Loucy (cell line): ENCODE results near the gene COQ8B.

Source experiments
- H2AFZ ChIP-seq: fragments of 200-600 bp; sonication (generic); 2 replicates; pipeline ENCODE4 v1.6.0; 2016; ENCODE audit warnings: antibody characterized with exemption, mild to moderate bottlenecking, low read length, moderate library complexity
- H3F3A ChIP-seq: fragments of 200-600 bp; 2 replicates; pipeline ENCODE4 v1.6.0; 2016; ENCODE audit warnings: antibody characterized with exemption, low read depth, mild to moderate bottlenecking
- H3K27me3 ChIP-seq: fragments of 200-600 bp; sonication (generic); 2 replicates; pipeline ENCODE4 v1.6.1; 2014; ENCODE audit warnings: low read length, mild to moderate bottlenecking; ENCODE audit not compliant: insufficient read depth, poor library complexity, severe bottlenecking
- H3K36me3 ChIP-seq: fragments of 200-600 bp; sonication (generic); 2 replicates; pipeline ENCODE4 v1.6.1; 2016; ENCODE audit warnings: low read length; ENCODE audit not compliant: insufficient read depth
- H3K4me1 ChIP-seq: fragments of 200-600 bp; sonication (generic); 2 replicates; pipeline ENCODE4 v1.5.1; 2014; ENCODE audit warnings: low read length, mild to moderate bottlenecking; ENCODE audit not compliant: insufficient read depth, poor library complexity, severe bottlenecking
- H3K4me2 ChIP-seq: fragments of 200-600 bp; sonication (generic); 2 replicates; pipeline ENCODE4 v1.6.0; 2014; ENCODE audit warnings: antibody characterized with exemption, low read length, low read depth, mild to moderate bottlenecking; ENCODE audit not compliant: poor library complexity, severe bottlenecking
- H3K4me3 ChIP-seq: fragments of 200-600 bp; sonication (generic); 2 replicates; pipeline ENCODE4 v1.5.1; 2014; ENCODE audit warnings: low read length, mild to moderate bottlenecking, mixed read lengths; ENCODE audit not compliant: poor library complexity, severe bottlenecking
- H3K79me2 ChIP-seq: fragments of 200-600 bp; sonication (generic); 2 replicates; pipeline ENCODE4 v1.6.1; 2014; ENCODE audit warnings: low read length; ENCODE audit not compliant: insufficient read depth
- H3K9ac ChIP-seq: fragments of 200-600 bp; sonication (generic); 2 replicates; pipeline ENCODE4 v1.6.0; 2014; ENCODE audit warnings: mild to moderate bottlenecking, low read depth, low read length, moderate library complexity; ENCODE audit not compliant: poor library complexity, severe bottlenecking
- H3K9me2 ChIP-seq: fragments of 200-600 bp; sonication (generic); replicated peaks from 2 replicates; pipeline ENCODE4 v1.6.1; 2016; ENCODE audit warnings: low read depth, low read length, mixed read lengths
- H3K9me3 ChIP-seq: fragments of 200-600 bp; sonication (generic); 2 replicates; pipeline ENCODE4 v1.6.1; 2014; ENCODE audit warnings: mild to moderate bottlenecking, antibody characterized with exemption, low read length, low read depth; ENCODE audit not compliant: insufficient read depth
- H4K20me1 ChIP-seq: fragments of 200-600 bp; sonication (generic); 2 replicates; pipeline ENCODE4 v1.6.0; 2014; ENCODE audit warnings: antibody characterized with exemption, low read length, mild to moderate bottlenecking; ENCODE audit not compliant: insufficient read depth, poor library complexity, severe bottlenecking
- EZH2phosphoT487 ChIP-seq: fragments of 200-600 bp; IDR thresholded peaks from 2 replicates; pipeline ENCODE4 v1.6.1; 2018; ENCODE audit warnings: antibody characterized with exemption, mild to moderate bottlenecking, moderate library complexity, borderline replicate concordance
- TF ChIP-seq, protein P1 (sequence below): fragments of 200-600 bp; sonication (generic); conservative IDR thresholded peaks from 2 replicates; pipeline ENCODE4 v1.5.1; 2014; ENCODE audit warnings: mild to moderate bottlenecking, antibody characterized with exemption, low read length

COQ8B gene

DNA sequence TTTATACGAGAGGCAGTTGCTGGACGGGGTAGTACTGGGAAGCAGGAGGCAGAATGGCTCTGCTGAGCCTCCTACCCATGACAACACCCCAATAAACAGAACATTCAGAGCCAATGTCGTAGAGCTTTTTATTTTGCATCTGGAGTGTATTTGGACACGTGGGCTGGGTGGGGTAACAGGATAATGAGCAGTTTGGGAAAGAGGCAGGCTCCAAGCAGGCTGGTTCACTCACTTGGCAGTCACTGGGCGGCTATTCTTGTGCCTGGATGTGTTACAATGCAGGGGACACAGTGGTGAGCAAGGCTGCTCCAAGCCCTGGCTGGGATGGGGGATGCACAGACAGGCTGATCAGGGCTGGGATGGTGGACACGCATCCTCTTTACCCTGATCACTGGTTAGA is 24.1 kb upstream of the COQ8B start:
- TF ChIP-seq, protein P1, sequence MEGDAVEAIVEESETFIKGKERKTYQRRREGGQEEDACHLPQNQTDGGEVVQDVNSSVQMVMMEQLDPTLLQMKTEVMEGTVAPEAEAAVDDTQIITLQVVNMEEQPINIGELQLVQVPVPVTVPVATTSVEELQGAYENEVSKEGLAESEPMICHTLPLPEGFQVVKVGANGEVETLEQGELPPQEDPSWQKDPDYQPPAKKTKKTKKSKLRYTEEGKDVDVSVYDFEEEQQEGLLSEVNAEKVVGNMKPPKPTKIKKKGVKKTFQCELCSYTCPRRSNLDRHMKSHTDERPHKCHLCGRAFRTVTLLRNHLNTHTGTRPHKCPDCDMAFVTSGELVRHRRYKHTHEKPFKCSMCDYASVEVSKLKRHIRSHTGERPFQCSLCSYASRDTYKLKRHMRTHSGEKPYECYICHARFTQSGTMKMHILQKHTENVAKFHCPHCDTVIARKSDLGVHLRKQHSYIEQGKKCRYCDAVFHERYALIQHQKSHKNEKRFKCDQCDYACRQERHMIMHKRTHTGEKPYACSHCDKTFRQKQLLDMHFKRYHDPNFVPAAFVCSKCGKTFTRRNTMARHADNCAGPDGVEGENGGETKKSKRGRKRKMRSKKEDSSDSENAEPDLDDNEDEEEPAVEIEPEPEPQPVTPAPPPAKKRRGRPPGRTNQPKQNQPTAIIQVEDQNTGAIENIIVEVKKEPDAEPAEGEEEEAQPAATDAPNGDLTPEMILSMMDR: no peak
- TF ChIP-seq EZH2phosphoT487: no peak
- no peaks in the 10 kb centered on the region for H3K9me3 ChIP-seq
- H3F3A ChIP-seq: no peaks in the 10 kb centered on the region
- H2AFZ ChIP-seq: no peak overlapping the region
- no peaks in the 10 kb centered on the region for H3K4me1 ChIP-seq
- no peak overlapping the region for H3K4me3 ChIP-seq
- H3K9ac ChIP-seq: no peak overlapping the region
- H3K9me2 ChIP-seq: no peaks in the 10 kb centered on the region
- H3K79me2 ChIP-seq: no peaks in the 10 kb centered on the region
- no peaks in the 10 kb centered on the region for H3K36me3 ChIP-seq
- no peaks in the 10 kb centered on the region for H4K20me1 ChIP-seq
- no peak overlapping the region for H3K4me2 ChIP-seq
- no peaks in the 10 kb centered on the region for H3K27me3 ChIP-seq

DNA sequence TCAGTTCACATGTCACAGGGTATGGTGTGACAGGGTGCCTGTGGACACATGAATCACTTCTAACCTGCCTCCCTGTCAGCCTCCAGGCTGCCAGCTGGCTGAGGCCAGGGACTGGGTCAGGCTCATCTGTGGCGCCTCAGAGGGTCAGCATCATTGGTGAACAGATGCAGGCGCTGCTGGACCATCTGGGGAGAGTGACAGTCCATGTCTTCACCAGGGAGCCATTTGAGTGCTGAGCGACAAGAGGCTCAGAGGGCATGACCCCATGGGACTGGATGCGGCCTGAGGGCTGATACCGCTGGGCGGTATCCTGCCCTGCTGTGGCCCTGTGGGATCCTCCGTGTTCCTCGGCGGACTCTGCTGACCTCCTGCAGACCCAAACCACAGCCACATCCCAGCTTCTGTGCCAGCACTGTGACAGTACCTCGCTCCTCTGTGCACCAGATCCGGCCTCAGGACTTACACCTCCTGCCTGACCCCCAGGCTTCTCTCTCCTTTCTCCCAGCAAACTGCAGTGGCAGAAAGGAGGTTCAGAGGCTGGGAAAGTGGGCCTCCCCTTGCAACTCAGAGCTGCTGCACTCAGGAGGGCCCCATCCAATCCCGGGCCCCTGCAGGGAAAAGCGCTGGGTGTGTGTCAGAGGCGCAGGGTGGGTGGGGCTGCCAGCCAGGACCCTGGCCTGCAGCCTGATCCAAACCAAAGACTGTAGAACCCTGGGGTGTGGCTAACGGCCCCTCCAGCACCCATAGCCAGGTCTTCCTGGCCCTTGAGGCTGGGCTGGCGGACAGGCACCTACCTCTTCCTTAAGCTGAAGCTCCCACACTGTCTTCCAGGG is 23.4 kb upstream of the COQ8B start:
- Histone ChIP-seq H3K4me1 (no peaks in the 10 kb centered on the region), H3K36me3 (no peaks in the 10 kb centered on the region), H3K9ac (no peak overlapping the region), H2AFZ (no peak overlapping the region), H3K79me2 (no peaks in the 10 kb centered on the region), H3K4me3 (no peak overlapping the region), H3K9me2 (no peaks in the 10 kb centered on the region), H3F3A (no peaks in the 10 kb centered on the region), H3K9me3 (no peaks in the 10 kb centered on the region), H3K27me3 (no peaks in the 10 kb centered on the region), H3K4me2 (no peak overlapping the region), H4K20me1 (no peaks in the 10 kb centered on the region)
- TF ChIP-seq, protein P1: no peak
- no peak for TF ChIP-seq EZH2phosphoT487

DNA sequence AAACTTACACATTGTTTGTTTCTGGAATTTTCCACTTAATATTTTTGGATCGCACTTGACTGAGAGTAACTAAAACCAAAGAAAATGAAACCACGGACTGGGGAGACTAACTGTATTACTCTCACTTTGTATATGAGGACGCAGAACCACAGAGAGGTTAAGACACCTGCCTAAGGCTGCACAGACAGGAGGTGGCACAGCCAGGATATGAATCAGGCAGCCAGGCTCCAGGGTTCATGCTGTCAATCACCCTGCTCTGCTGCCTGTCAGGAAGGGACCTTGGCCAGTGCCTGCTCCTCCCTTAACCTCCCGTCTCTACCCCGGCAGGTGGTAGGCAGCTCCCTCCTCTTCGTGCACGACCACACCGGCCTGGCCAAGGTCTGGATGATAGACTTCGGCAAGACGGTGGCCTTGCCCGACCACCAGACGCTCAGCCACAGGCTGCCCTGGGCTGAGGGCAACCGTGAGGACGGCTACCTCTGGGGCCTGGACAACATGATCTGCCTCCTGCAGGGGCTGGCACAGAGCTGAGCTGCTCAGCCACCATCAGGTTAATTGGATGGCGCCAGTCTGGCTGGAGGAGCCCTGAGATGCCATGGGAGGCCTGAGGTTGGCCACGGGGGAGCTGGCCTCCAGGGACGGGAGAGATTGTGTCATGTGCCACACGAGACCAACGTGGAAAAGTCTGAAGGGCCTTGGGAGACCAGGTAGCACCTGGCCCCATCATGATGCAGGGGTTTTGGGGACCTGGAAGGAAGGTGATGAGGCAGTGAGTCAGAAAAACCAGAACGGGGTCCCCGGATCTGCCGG is 22.5 kb upstream of the COQ8B start:
- Histone ChIP-seq H3K9me3 (no peaks in the 10 kb centered on the region), H3K79me2 (no peaks in the 10 kb centered on the region), H2AFZ (no peak overlapping the region), H3K36me3 (no peaks in the 10 kb centered on the region), H3K9ac (no peak overlapping the region), H3F3A (no peaks in the 10 kb centered on the region), H3K4me1 (no peaks in the 10 kb centered on the region), H4K20me1 (no peaks in the 10 kb centered on the region), H3K27me3 (no peaks in the 10 kb centered on the region), H3K4me3 (no peak overlapping the region), H3K4me2 (no peak overlapping the region), H3K9me2 (no peaks in the 10 kb centered on the region)
- TF ChIP-seq, protein P1: no peak
- no peak for TF ChIP-seq EZH2phosphoT487
